DMS114 treated with DMSO at 0.1 percent for 48 hours (cell line): ENCODE results near the gene ZNF83.
"Not testable (repeated sequence)": the region's sequence is repeated elsewhere in the genome, so short reads cannot be mapped to it uniquely, and the experiment has no call there.

ENCODE experiments used
- DNase-seq: peaks from one replicate; lab custom pipeline; 2025; ENCODE audit not compliant: unreplicated experiment; lab: John Stamatoyannopoulos, UW

Gene ZNF83

DNA sequence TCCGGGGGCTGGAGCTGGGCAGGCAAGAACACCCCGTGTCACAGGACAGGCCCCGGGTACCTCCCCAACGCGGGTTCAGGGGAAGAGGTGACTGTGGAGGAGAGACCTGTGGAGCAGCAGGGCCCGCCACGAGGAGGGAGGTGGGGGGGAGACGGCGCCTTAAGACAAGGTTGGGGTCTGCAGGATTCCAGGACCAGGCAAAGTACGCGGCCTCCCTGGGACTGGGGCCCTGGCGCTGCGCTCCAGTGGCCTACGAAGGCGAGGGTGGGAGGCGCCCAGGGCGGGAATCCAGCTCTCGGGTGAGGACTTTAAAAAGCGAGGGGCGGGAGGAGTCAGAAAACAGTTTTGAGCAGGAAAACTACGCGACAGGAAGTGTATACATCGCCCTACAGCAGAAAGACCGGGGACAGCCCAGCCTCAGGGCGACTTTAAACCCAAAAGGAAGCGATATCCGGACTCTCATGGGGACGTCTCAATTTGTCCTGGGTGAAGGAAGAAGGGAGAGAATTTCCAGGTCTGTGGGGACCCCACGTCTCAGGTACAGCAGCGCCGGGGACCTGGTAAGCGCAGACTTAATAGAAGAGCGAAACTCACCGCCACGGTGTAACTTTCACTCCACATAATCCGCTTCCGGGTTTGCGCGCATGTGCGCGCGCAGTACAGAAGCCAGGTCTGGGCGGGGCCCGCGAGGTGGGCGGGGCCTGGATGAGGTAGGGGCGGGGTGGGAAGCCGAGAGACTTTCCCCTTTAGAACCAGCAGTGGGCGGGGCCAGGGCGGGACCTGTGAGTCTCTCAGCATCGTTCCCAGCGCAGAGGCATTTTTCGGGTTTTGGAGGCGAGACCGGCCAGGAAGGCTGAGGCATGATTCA, at the start of gene ZNF83:
TSS of gene ZNF83 (minus strand) at position 638 of the 868 bp plus-strand sequence.
- peak; percentile 87 for DNase-seq

DNA sequence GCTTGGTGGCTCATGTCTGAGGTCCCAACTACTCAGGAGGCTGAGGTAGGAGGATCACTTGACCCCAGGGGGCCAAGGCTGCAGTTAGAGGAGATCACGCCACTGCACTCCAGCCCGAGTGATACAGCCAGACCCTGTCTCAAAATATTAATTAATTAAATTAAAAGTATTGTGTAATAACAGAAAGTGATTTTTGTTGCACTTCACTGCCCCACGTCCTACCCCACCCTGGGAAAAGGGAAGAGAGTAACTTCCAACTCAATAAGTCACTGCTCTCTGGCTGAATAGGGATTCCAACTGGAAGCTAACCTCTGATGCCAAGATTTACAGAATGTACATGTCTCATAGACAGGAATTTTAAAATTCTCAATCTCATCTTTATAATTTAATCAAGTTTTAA, 49.5 kb upstream of the ZNF83 start:
- DNase-seq = no peak

DNA sequence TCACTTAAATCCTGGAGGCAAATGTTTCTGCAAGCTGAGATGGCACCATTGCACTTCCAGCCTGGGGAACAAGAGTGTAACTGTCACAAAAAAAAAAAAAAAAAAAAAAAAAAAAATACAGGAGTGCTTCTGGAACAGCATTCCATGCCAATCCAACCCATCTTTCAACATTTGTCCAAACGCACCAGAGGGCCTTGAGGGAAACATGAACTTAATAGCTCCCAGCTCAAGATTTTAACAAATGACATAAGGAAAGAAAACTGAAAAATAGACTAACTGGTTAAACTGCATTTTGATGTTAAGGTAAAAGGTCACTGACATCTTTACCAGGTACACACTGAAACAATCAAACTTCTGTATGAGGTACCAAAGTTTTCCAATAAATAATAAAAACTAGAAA, 47.7 kb upstream of the ZNF83 start:
- DNase-seq = no peak

DNA sequence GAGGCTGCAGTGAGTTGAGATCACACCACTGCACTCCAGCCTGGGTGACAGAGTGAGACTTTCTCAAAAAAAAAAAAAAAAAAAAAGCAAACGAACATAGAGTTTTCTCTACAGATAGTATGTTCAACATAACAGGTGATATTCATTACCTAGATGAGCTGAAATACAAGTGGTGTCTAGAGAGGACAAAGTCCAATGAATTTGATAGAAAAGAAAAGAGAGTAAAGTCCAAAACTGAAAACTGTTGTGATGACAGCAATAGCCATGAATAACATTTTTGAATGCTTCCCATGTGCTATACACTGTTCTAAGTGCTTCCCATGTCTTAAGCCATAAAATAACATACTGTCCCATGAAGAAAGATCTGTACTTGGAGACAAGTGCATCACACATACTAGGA, 43.1 kb upstream of the ZNF83 start:
- not testable (repeated sequence) for DNase-seq

GRCh38 chr19:52679598-52679997, 41.4 kb upstream of the ZNF83 start:
- DNase-seq = no peak

- DNase-seq = not testable (repeated sequence)
Measured at GRCh38 chr19:52675239-52675638, 37.1 kb upstream of the ZNF83 start.

- DNase-seq = no peak
Measured at GRCh38 chr19:52673014-52673413, 34.9 kb upstream of the ZNF83 start.

DNA sequence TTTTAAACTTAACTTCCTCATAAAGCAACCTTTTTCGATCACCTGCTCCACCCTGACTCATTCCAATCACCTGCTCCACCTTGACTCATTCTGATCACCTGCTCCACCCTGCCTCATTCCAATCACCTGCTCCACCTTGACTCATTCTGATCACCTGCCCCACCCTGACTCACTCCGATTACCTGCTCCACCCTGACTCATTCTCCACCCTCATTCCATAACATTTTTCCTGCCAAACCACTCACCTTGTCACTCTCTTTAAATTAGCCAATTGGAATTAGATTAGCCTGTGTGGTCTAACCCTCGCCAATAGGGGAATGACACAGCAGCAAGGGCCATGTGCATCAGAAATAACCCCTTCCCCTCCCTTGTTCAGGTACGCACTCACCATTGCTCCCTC, 31.9 kb upstream of the ZNF83 start:
- no peak for DNase-seq

DNA sequence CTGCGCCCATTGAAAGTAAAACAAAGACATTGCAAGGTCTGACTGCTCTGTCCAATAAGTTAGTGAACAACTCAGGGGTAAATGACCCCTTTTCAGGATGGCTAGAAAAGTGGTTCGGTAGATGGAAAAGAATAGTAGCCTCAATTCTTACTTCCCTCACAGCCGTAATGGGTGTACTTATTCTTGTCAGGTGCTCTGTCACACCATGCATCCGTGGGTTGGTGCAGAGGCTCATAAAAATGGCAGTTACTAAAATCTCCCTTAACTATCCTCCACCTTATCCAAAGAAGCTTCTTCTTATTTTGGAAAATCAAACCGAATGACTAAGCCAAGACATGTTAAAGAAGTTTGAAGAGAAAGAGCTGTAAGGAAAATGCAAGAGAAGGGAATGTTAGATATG, 31.4 kb upstream of the ZNF83 start:
- no peak for DNase-seq

- DNase-seq = no peak
Measured at GRCh38 chr19:52667972-52668371, 29.8 kb upstream of the ZNF83 start.

DNA sequence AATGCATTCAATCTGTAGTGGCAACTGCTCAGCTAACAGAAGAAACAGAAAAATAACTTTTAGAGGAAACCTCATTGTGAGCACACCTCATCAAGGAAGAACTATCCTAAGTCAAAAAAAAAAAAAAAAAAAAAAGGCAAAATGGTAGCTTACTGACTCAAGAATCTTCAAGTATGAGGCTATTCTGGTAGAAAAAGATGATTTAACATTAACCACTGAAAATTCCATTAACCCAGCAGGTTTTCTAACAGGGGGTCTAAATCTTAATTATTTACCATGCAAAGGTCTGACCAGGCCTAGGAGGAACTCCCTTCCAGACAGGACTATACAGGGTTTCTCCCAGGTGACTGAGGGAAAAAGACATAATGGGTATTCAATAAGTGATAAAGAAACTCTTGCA, 28.4 kb upstream of the ZNF83 start:
- no peak for DNase-seq

DNA sequence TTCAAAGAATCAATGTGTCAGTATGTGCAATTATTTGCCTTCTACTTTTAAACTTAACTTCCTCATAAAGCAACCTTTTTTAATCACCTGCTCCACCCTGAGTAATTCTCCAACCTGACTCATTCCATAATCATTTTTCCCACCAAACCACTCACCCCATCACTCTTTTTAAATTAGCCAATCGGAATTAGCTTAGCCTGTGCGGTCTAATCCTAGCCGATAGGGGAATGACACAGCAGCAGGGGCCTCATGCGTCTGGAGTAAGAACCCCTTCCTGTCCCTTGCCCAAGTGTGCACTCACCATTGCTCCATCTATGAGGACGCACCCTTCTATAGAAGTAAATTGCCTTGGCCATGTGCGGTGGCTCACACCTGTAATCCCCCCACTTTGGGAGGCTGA, 27.4 kb upstream of the ZNF83 start:
- DNase-seq = no peak

DNA sequence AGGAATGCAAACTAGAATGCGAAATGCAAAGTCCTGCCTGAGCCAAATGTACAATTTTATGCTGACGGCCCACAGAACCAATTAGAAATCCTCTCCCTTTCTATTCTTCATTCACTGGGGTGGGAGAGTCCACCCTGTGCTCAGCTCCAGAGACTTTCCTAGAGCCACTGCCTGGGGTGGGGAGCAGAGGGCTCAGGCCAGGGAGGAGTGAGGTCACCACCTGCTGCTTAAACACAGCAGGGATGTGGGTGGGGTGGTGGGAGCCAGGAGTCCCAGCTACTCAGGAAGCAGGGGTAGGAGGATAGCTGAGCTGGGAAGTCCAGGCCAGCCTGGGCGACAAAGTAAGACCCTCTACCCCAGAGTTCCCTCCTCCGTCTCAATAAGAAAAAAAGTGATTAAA, 26.9 kb upstream of the ZNF83 start:
- no peak for DNase-seq

DNA sequence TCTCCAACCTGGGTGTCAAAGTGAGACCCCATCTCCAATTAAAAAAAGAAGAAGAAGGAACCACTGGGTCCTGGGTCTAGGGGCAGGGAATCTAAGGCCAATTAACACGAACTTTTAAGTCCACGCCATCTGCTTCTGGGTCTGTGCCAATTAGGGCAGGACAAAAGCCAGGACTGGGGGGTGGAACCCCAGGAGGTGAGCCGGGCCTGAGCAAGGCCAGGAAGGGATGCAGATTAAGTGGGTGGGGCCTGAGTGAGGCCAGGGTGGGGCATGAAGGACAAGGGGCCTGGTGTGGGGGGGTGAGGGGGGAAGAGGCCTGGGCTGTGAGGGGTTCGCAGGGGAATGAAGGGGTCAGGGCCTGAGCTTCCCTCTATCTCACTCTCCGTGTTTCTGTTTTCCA, 26.3 kb upstream of the ZNF83 start:
- no peak for DNase-seq

DNA sequence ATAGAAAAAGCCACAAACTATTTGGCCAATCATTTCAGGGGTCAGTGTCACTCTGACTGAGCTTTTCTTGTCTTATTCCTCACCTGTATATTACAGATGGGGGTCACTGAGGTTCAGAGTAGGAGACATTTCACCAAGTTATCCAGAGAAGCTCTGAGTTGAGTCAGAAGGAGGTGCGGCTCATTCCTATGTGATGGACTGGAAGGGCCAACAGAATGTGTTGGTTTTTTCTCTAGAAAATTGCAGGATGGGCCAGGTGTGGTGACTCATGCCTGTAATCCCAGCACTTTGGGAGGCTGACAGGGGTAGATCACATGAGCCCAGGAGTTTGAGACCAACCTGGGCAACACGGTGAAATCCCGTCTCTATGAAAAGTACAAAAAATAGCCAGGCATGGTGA, 24.5 kb upstream of the ZNF83 start:
- DNase-seq = no peak

DNA sequence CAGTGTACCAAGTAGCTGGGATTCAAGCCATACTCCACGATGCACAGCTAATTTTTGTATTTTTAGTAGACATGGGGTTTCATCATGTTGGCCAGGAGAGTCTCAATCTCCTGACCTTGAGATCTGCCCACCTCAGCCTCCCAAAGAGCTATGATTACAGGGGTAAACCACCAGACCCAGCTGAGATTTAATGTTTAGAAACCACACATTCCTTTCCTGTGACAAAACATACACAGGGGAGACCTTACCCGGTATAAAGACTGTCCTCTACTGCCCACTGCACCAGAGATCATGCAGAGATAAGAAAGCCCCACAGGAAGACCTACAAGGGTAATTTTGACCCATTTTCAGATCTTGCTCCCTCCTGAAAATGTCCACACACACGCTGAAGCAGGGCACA, 22.8 kb upstream of the ZNF83 start:
- DNase-seq = no peak

- no peak for DNase-seq
Measured at GRCh38 chr19:52659013-52659412, 20.9 kb upstream of the ZNF83 start.

DNA sequence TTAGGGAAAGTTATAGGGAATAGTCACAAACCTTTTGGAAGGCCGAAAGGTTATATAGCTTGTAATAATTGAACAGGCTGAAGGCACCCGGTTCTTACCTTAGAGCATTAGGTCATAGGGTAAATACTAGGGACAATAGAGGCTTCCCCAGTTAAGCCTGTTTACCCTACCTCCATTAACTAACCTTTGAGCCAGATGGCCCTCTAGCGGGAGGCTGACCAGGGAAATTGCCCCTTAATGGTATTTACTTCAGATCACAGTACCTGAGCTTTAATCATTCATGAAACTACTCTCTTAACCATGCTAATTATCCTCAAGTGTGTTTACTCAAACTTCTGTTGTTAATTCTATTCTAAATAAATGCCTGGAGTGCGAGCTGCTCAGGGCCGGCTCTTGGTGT, 20.4 kb upstream of the ZNF83 start:
- DNase-seq = no peak

DNA sequence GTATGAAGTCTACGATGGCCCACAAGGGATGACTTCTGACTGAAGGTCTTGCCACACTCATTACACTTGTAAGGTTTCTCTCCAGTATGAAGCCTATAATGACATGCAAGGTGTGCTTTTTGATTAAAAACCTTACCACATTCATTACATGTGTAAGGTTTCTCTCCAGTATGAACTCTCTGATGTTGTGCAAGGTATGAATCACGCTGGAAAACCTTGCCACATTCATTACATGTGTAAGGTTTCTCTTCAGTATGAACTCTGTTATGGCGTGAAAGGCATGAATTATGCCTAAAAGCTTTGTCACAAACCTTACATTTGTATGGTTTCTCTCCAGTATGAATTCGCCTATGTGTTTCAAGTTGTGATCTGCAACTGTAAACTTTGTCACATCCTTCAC, 15.0 kb upstream of the ZNF83 start:
- DNase-seq = no peak

GRCh38 chr19:52651956-52652355, 13.8 kb upstream of the ZNF83 start:
- no peak for DNase-seq

GRCh38 chr19:52648336-52649016, 10.3 kb upstream of the ZNF83 start:
- DNase-seq = no peak

DNA sequence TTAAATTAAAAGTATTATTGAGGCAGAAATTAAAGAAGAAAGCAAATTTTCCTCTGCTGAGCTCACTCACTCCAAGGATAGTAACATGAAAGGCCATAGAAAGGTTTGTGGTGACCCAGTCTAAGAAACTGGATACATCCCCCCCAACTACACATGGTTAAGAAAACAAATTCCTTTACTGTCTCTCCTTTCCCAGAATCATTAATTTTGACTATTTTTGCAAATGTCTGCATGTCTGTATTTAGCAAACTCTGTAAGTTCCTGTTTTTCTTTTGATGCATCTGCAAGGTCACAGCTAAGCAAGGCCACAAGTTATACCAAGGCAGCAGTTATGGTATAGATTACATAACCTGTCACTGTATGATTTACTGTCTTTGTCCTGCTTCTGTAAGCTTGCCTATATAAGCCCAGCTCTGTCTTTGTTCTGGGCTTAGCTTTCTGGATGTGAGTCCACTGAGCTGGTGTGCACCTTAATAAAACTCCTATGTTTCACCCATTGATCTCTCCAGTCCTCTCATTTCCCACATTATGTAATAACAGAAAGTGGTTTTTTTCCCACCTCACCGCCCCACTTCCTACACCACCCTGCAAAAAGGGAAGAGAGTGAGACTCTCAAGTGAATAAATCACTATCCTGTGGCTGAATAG, 8.5 kb upstream of the ZNF83 start:
- no peak for DNase-seq
